ENCODE results near the gene GSN. TPM values are rescaled to one million over a fixed set of nuclear protein-coding genes. Genes with fewer than 3 reads are reported as not detected.
A peak's percentile ranks its signal among the peaks of the same experiment; 100 is the strongest.

GSN gene
- total RNA-seq, 2 donors from 2014 or later: 57.0 to 77.2 TPM

GRCh38 chr9:121317737-121318630, 50.0 kb downstream of the GSN start:
- Mint-ChIP-seq H3K27ac (no peak overlapping the region), H3K36me3 (ENCODE audit: low read depth) (peaks cover 39% of the 10 kb centered on the region), H3K4me1 (no peaks in the 10 kb centered on the region), H3K4me3 (no peak overlapping the region), H3K27me3 (ENCODE audit: insufficient read depth) (no peaks in the 10 kb centered on the region), H3K9me3 (peaks cover 1% of the 10 kb centered on the region)
- Histone ChIP-seq H3K4me1 (ENCODE audit: control insufficient read depth, insufficient read depth, low read length) (no peaks in the 10 kb centered on the region), H3K9me3 (ENCODE audit: control insufficient read depth, low read length) (no peaks in the 10 kb centered on the region), H3K27ac (ENCODE audit: low read depth, low read length) (no peak overlapping the region), H3K4me3 (ENCODE audit: low read length) (no peak overlapping the region), H3K27me3 (ENCODE audit: control insufficient read depth, insufficient read depth, low read length, poor library complexity, severe bottlenecking) (no peaks in the 10 kb centered on the region), H3K9ac (ENCODE audit: extremely low read depth, low read length, poor library complexity, severe bottlenecking) (no peak overlapping the region), H3K36me3 (ENCODE audit: control insufficient read depth, insufficient read depth, low read length) (peaks cover 9% of the 10 kb centered on the region)
- peak; percentile 36 for DNase-seq
- 91% methylated on average over 6 of the region's 6 CpGs; no CpG with 5 or more reads in 1 of the 2 experiments for WGBS, 2 experiments (ENCODE audit: insufficient coverage in 1 of 2, insufficient read length in 1 of 2)
- TF ChIP-seq CTCF (conservative IDR thresholded peaks at IDR 0.05): no peak

GRCh38 chr9:121318631-121319382, 50.8 kb downstream of the GSN start:
- peaks cover 37% of the 10 kb centered on the region for H3K36me3 Mint-ChIP-seq (ENCODE audit: low read depth)
- H3K27ac Mint-ChIP-seq: no peak overlapping the region
- no peak overlapping the region for H3K4me3 Mint-ChIP-seq
- H3K9me3 Mint-ChIP-seq: peaks cover 1% of the 10 kb centered on the region
- H3K4me1 Mint-ChIP-seq: no peaks in the 10 kb centered on the region
- 93 to 94% methylated on average over 13 to 19 of the region's 19 CpGs for WGBS, 2 experiments (ENCODE audit: insufficient coverage in 1 of 2, insufficient read length in 1 of 2)
- Histone ChIP-seq H3K9me3 (ENCODE audit: control insufficient read depth, low read length) (no peaks in the 10 kb centered on the region), H3K36me3 (ENCODE audit: control insufficient read depth, insufficient read depth, low read length) (peaks cover 9% of the 10 kb centered on the region), H3K27me3 (ENCODE audit: control insufficient read depth, insufficient read depth, low read length, poor library complexity, severe bottlenecking) (no peaks in the 10 kb centered on the region), H3K4me3 (ENCODE audit: low read length) (no peak overlapping the region), H3K4me1 (ENCODE audit: control insufficient read depth, insufficient read depth, low read length) (no peaks in the 10 kb centered on the region), H3K27ac (ENCODE audit: low read depth, low read length) (no peak overlapping the region), H3K9ac (ENCODE audit: extremely low read depth, low read length, poor library complexity, severe bottlenecking) (no peak overlapping the region)
- peak; percentile 43 for DNase-seq
- no peaks in the 10 kb centered on the region for H3K27me3 Mint-ChIP-seq (ENCODE audit: insufficient read depth)
- TF ChIP-seq CTCF (conservative IDR thresholded peaks at IDR 0.05): no peak

GRCh38 chr9:121319383-121319780, 51.4 kb downstream of the GSN start:
- no peaks in the 10 kb centered on the region for H3K27me3 ChIP-seq (ENCODE audit: control insufficient read depth, insufficient read depth, low read length, poor library complexity, severe bottlenecking)
- H3K27me3 Mint-ChIP-seq (ENCODE audit: insufficient read depth): no peaks in the 10 kb centered on the region
- no peak overlapping the region for H3K27ac ChIP-seq (ENCODE audit: low read depth, low read length)
- peaks cover 9% of the 10 kb centered on the region for H3K36me3 ChIP-seq (ENCODE audit: control insufficient read depth, insufficient read depth, low read length)
- no peak for DNase-seq
- TF ChIP-seq CTCF (conservative IDR thresholded peaks at IDR 0.05): no peak
- H3K4me3 Mint-ChIP-seq: no peak overlapping the region
- WGBS, 2 experiments (ENCODE audit: insufficient coverage in 1 of 2, insufficient read length in 1 of 2): 92 to 93% methylated on average over 3 to 5 of the region's 5 CpGs
- peaks cover 31% of the 10 kb centered on the region for H3K36me3 Mint-ChIP-seq (ENCODE audit: low read depth)
- H3K4me1 Mint-ChIP-seq: no peaks in the 10 kb centered on the region
- no peak overlapping the region for H3K9ac ChIP-seq (ENCODE audit: extremely low read depth, low read length, poor library complexity, severe bottlenecking)
- H3K4me1 ChIP-seq (ENCODE audit: control insufficient read depth, insufficient read depth, low read length): no peaks in the 10 kb centered on the region
- peaks cover 1% of the 10 kb centered on the region for H3K9me3 Mint-ChIP-seq
- H3K4me3 ChIP-seq (ENCODE audit: low read length): no peak overlapping the region
- no peak overlapping the region for H3K27ac Mint-ChIP-seq
- H3K9me3 ChIP-seq (ENCODE audit: control insufficient read depth, low read length): no peaks in the 10 kb centered on the region

All from endodermal cell (in vitro differentiated cells).